HepG2 (cell line): Measurements from ENCODE around the gene FKBP1A. TPM values are rescaled to one million over a fixed set of nuclear protein-coding genes. Genes with fewer than 3 reads are reported as not detected.

Source experiments
- ETV6 ChIP-seq: sonication (generic); formaldehyde crosslinking; conservative IDR thresholded peaks from 2 replicates; pipeline ENCODE4 v1.4.0; 2020; ENCODE audit warnings: missing genetic modification reagents
- HNRNPK ChIP-seq: fragments of 200-400 bp; formaldehyde crosslinking; IDR thresholded peaks from 2 replicates; pipeline ENCODE4 v1.6.1; 2018; ENCODE audit warnings: low read length, low read depth, moderate library complexity, mild to moderate bottlenecking; ENCODE audit not compliant: poor library complexity, severe bottlenecking
- HNRNPLL ChIP-seq: fragments of 200-400 bp; formaldehyde crosslinking; IDR thresholded peaks from 2 replicates; pipeline ENCODE4 v1.6.1; 2017; ENCODE audit warnings: mild to moderate bottlenecking, low read depth, low read length; ENCODE audit not compliant: poor library complexity, severe bottlenecking
- HOXA7 ChIP-seq: sonication (generic); formaldehyde crosslinking; IDR thresholded peaks from 2 replicates; pipeline ENCODE4 v1.8.1; 2022; ENCODE audit warnings: mild to moderate bottlenecking, missing genetic modification reagents, moderate library complexity
- MATR3 ChIP-seq: sonication (generic); formaldehyde crosslinking; IDR thresholded peaks from 2 replicates; pipeline ENCODE4 v1.4.0; 2020; ENCODE audit warnings: missing genetic modification reagents
- PAX8 ChIP-seq: sonication (generic); formaldehyde crosslinking; IDR thresholded peaks from 2 replicates; pipeline ENCODE4 v1.8.0; 2022; ENCODE audit warnings: mild to moderate bottlenecking, missing genetic modification reagents, borderline replicate concordance
- RAD21 ChIP-seq: fragments of 450-650 bp; formaldehyde crosslinking; IDR thresholded peaks from 2 replicates; pipeline ENCODE4 v1.5.0; 2020; ENCODE audit warnings: mild to moderate bottlenecking
- RELA ChIP-seq: sonication (generic); formaldehyde crosslinking; IDR thresholded peaks from 2 replicates; pipeline ENCODE4 v1.4.0; 2020; ENCODE audit warnings: missing genetic modification reagents
- SIX1 ChIP-seq: sonication (generic); formaldehyde crosslinking; IDR thresholded peaks from 2 replicates; pipeline ENCODE4 v1.4.0; 2020; ENCODE audit warnings: missing genetic modification reagents, borderline replicate concordance
- TBP ChIP-seq: sonication (generic); formaldehyde crosslinking; IDR thresholded peaks from 2 replicates; pipeline ENCODE4 v1.5.0; 2020; ENCODE audit warnings: missing genetic modification reagents
- TOE1 ChIP-seq: sonication (generic); formaldehyde crosslinking; IDR thresholded peaks from 2 replicates; pipeline ENCODE4 v1.4.0; 2020; ENCODE audit warnings: mild to moderate bottlenecking, missing genetic modification reagents
- ZBTB8A ChIP-seq: sonication (generic); formaldehyde crosslinking; IDR thresholded peaks from 2 replicates; pipeline ENCODE4 v1.4.0; 2020; ENCODE audit warnings: mild to moderate bottlenecking, low read depth, missing genetic modification reagents, borderline replicate concordance
- ZEB1 ChIP-seq: IDR thresholded peaks from 2 replicates; pipeline ENCODE4 v1.6.1; 2012; ENCODE audit warnings: mild to moderate bottlenecking, low read depth, inconsistent platforms; ENCODE audit not compliant: insufficient replicate concordance
- ZNF101 ChIP-seq: sonication (generic); formaldehyde crosslinking; IDR thresholded peaks from 2 replicates; pipeline ENCODE4 v1.4.0; 2020; ENCODE audit warnings: mild to moderate bottlenecking, low read depth, missing genetic modification reagents, borderline replicate concordance
- ZNF124 ChIP-seq: sonication (generic); formaldehyde crosslinking; IDR thresholded peaks from 2 replicates; pipeline ENCODE4 v1.4.0; 2020; ENCODE audit warnings: missing genetic modification reagents
- ZNF136 ChIP-seq: sonication (generic); formaldehyde crosslinking; IDR thresholded peaks from 2 replicates; pipeline ENCODE4 v1.8.1; 2022; ENCODE audit warnings: low read depth, mild to moderate bottlenecking, moderate library complexity, missing genetic modification reagents
- ZNF451 ChIP-seq: sonication (generic); formaldehyde crosslinking; IDR thresholded peaks from 2 replicates; pipeline ENCODE4 v1.5.0; 2020; ENCODE audit warnings: mild to moderate bottlenecking, missing genetic modification reagents
- ZNF563 ChIP-seq: sonication (generic); formaldehyde crosslinking; IDR thresholded peaks from 2 replicates; pipeline ENCODE4 v1.8.0; 2022; ENCODE audit warnings: mild to moderate bottlenecking, moderate library complexity, missing genetic modification reagents
- ZNF674 ChIP-seq: sonication (generic); formaldehyde crosslinking; IDR thresholded peaks from 2 replicates; pipeline ENCODE4 v1.5.0; 2020; ENCODE audit warnings: low read depth, mild to moderate bottlenecking, missing genetic modification reagents
- polyA plus RNA-seq, 8 experiments: library from polyadenylated mRNA; depleted of rRNA in 3 of 8; stranded (reverse) in 7 of 8; unstranded in 1 of 8; fragments of >200 nt; fragmentation: Illumina TruSeq in 4 of 8; extraction: Trizol in 4 of 8; gene quantifications; 2 replicates each; pipeline versions ENCODE4 v1.2.1 to v1.2.3, GENCODE V29; 2011 to 2016; ENCODE audit warnings: low read depth in 4 of 8, missing spikeins in 1 of 8, mixed read lengths in 1 of 8; ENCODE audit not compliant: insufficient read depth in 1 of 8
- total RNA-seq, 5 experiments: library from RNA; depleted of rRNA; stranded (reverse); fragments of >200 nt; fragmentation: Illumina TruSeq; extraction: Trizol; gene quantifications; 2 replicates each; pipeline ENCODE4 v1.2.3, GENCODE V29; 2016; ENCODE audit warnings: low read depth in 1 of 5
- TF ChIP-seq, protein P1 (sequence below): IDR thresholded peaks from 2 replicates; pipeline ENCODE4 v1.6.1; 2012; ENCODE audit warnings: low read depth, low read length, improper control_type of control experiment
- TF ChIP-seq, protein P2 (sequence below): sonication (generic); formaldehyde crosslinking; IDR thresholded peaks from 2 replicates; pipeline ENCODE4 v1.8.1; 2022; ENCODE audit warnings: mild to moderate bottlenecking, missing genetic modification reagents
- TF ChIP-seq, protein P3 (sequence below): IDR thresholded peaks from 2 replicates; pipeline ENCODE4 v1.6.1; 2016
- TF ChIP-seq, protein P4 (sequence below): IDR thresholded peaks from 2 replicates; pipeline ENCODE4 v1.6.1; 2016; ENCODE audit warnings: missing compliant biosample characterization, missing genetic modification reagents, borderline replicate concordance
- TF ChIP-seq, protein P5 (sequence below): sonication (generic); formaldehyde crosslinking; IDR thresholded peaks from 2 replicates; pipeline ENCODE4 v1.8.0; 2022; ENCODE audit warnings: mild to moderate bottlenecking, missing genetic modification reagents, moderate library complexity

FKBP1A gene
- total and polyA plus RNA-seq, 2 of the 13 experiments (the other 11 are each of a cell fraction or from before 2014, with no cell fraction given) = 119 to 468 TPM

DNA sequence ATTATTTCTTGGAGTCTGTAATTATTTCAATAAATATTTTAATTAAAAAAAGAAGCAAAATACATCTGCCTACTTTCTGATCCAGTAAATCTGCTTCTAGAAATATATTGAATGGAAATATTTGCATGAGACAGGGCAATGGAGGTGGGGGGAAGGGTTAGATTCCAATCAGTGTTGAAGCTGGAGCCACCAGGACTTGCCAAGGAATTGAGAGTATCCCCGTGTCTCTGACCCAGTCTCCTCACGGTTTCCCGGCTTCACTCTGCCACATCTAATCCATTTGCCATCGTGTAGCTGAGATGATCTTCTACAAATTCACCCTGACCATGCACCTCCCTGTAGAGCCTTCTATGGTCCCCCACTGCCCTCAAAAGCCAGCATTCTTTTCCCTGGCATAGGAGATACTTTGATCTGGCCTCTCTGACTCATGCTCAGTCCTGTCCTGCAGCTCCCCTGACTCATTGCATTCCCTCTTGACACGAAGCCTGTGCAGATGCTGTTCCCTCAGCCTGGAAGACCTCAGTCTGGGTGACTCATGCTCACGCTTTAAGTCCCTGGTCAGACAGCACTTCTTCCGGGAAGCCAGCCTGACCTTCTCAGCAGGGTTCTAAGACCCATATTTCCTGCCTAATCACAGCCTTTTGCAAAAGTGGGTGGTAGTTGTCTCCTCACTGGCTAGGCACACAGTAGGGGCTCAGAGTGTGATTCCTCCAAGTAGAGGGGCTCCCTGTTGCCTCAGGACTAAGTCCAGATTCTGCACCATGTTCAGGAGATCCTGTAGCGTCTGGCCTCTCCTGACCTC lies 23.0 kb upstream of the FKBP1A start (continued):
- TF ChIP-seq MATR3 (CRISPR knock-in tag) (no peak), ZEB1 (no peak), TOE1 (no peak), TBP (no peak), ZNF451 (CRISPR knock-in tag) (no peak), ZNF101 (no peak), ETV6 (peak; percentile 85; the same call in 1 of the 2 replicates), HOXA7 (CRISPR knock-in tag) (no peak), ZNF563 (CRISPR knock-in tag) (no peak), ZNF124 (no peak), ZBTB8A (no peak), RAD21 (CRISPR knock-in tag) (no peak), HNRNPK (no peak), RELA (CRISPR knock-in tag) (no peak), HNRNPLL (no peak), ZNF136 (CRISPR knock-in tag) (no peak), ZNF674 (CRISPR knock-in tag) (no peak), PAX8 (no peak), SIX1 (CRISPR knock-in tag) (no peak)
- TF ChIP-seq, protein P1, sequence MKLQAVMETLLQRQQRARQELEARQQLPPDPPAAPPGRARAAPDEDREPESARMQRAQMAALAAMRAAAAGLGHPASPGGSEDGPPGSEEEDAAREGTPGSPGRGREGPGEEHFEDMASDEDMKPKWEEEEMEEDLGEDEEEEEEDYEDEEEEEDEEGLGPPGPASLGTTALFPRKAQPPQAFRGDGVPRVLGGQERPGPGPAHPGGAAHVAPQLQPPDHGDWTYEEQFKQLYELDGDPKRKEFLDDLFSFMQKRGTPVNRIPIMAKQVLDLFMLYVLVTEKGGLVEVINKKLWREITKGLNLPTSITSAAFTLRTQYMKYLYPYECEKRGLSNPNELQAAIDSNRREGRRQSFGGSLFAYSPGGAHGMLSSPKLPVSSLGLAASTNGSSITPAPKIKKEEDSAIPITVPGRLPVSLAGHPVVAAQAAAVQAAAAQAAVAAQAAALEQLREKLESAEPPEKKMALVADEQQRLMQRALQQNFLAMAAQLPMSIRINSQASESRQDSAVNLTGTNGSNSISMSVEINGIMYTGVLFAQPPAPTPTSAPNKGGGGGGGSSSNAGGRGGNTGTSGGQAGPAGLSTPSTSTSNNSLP = peak; percentile 77; the same call in 1 of the 2 replicates
- TF ChIP-seq, protein P2, sequence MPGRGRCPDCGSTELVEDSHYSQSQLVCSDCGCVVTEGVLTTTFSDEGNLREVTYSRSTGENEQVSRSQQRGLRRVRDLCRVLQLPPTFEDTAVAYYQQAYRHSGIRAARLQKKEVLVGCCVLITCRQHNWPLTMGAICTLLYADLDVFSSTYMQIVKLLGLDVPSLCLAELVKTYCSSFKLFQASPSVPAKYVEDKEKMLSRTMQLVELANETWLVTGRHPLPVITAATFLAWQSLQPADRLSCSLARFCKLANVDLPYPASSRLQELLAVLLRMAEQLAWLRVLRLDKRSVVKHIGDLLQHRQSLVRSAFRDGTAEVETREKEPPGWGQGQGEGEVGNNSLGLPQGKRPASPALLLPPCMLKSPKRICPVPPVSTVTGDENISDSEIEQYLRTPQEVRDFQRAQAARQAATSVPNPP = no peak
- TF ChIP-seq, protein P3, sequence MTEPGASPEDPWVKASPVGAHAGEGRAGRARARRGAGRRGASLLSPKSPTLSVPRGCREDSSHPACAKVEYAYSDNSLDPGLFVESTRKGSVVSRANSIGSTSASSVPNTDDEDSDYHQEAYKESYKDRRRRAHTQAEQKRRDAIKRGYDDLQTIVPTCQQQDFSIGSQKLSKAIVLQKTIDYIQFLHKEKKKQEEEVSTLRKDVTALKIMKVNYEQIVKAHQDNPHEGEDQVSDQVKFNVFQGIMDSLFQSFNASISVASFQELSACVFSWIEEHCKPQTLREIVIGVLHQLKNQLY (CRISPR knock-in tag) = peak; percentile 69; the same call in 1 of the 2 replicates
- TF ChIP-seq, protein P4, sequence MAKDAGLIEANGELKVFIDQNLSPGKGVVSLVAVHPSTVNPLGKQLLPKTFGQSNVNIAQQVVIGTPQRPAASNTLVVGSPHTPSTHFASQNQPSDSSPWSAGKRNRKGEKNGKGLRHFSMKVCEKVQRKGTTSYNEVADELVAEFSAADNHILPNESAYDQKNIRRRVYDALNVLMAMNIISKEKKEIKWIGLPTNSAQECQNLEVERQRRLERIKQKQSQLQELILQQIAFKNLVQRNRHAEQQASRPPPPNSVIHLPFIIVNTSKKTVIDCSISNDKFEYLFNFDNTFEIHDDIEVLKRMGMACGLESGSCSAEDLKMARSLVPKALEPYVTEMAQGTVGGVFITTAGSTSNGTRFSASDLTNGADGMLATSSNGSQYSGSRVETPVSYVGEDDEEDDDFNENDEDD (CRISPR knock-in tag) = no peak
- TF ChIP-seq, protein P5, sequence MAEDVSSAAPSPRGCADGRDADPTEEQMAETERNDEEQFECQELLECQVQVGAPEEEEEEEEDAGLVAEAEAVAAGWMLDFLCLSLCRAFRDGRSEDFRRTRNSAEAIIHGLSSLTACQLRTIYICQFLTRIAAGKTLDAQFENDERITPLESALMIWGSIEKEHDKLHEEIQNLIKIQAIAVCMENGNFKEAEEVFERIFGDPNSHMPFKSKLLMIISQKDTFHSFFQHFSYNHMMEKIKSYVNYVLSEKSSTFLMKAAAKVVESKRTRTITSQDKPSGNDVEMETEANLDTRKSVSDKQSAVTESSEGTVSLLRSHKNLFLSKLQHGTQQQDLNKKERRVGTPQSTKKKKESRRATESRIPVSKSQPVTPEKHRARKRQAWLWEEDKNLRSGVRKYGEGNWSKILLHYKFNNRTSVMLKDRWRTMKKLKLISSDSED = no peak
